H1 (cell line): ENCODE results near the gene RPS13. TPM values are rescaled to one million over a fixed set of nuclear protein-coding genes. Genes with fewer than 3 reads are reported as not detected.

Experiments
- CTCF ChIA-PET: fragments of 300-600 bp; sonication (Branson Sonifier 250); formaldehyde crosslinking; loops from one replicate; lab custom pipeline; 2021; ENCODE audit not compliant: partially characterized antibody; lab: Charles Lee
- POLR2A ChIA-PET: fragments of 300-600 bp; sonication (Branson Sonifier 250); formaldehyde crosslinking; loops from one replicate; lab custom pipeline; 2021; ENCODE audit warnings: inconsistent platforms; ENCODE audit not compliant: partially characterized antibody; lab: Charles Lee
- DNase-seq, 2 experiments: peaks; one replicate each; pipeline versions ENCODE4 v3.0.0 to v3.0.0-alpha.2; 2010 to 2022; ENCODE audit warnings: low spot score in 2 of 2, low read depth in 1 of 2, mixed read lengths in 1 of 2
- FAIRE-seq: peaks from 2 replicates; lab custom pipeline; 2011; peaks lifted over from hg19 to GRCh38; lab: Jason Lieb, UNC
- H2AFZ ChIP-seq: 2 replicates; pipeline ENCODE4 v1.8.1; 2012; ENCODE audit warnings: low read length, inconsistent platforms
- H2AK5ac ChIP-seq: 2 replicates; pipeline ENCODE4 v1.6.1; 2013; ENCODE audit warnings: low read depth, low read length
- H2BK120ac ChIP-seq: replicated peaks from 2 replicates; pipeline ENCODE3; 2013; ENCODE audit warnings: low read depth, low read length, inconsistent platforms
- H2BK12ac ChIP-seq: 2 replicates; pipeline ENCODE4 v1.6.1; 2013; ENCODE audit warnings: low read depth, low read length
- H2BK15ac ChIP-seq: 2 replicates; pipeline ENCODE4 v1.6.1; 2013; ENCODE audit warnings: low read length
- H2BK20ac ChIP-seq: 2 replicates; pipeline ENCODE4 v1.6.1; 2013; ENCODE audit warnings: low read length
- H2BK5ac ChIP-seq: 2 replicates; pipeline ENCODE4 v1.6.1; 2013; ENCODE audit warnings: low read depth, low read length
- H3K14ac ChIP-seq: 2 replicates; pipeline ENCODE4 v1.6.1; 2013; ENCODE audit warnings: inconsistent platforms; ENCODE audit not compliant: insufficient read length
- H3K18ac ChIP-seq: 2 replicates; pipeline ENCODE4 v1.6.1; 2013; ENCODE audit warnings: low read length; ENCODE audit errors: extremely low read depth
- H3K23ac ChIP-seq: 2 replicates; pipeline ENCODE4 v1.6.1; 2013; ENCODE audit warnings: inconsistent platforms; ENCODE audit not compliant: insufficient read length
- H3K23me2 ChIP-seq: 2 replicates; pipeline ENCODE4 v1.6.1; 2013; ENCODE audit warnings: low read depth, low read length
- H3K27ac ChIP-seq: 2 replicates; pipeline ENCODE4 v1.6.1; 2011; ENCODE audit warnings: low read depth, low read length, inconsistent platforms
- H3K27me3 ChIP-seq, 4 experiments: replicated peaks in 1 of 4; 1 replicate in 1 of 4; 2 replicates in 3 of 4; pipeline versions ENCODE4 v1.6.1 to v1.8.1; 2011 to 2013; ENCODE audit warnings: low read length in 3 of 4, mild to moderate bottlenecking in 3 of 4, inconsistent platforms in 2 of 4, mixed read lengths in 2 of 4, moderate library complexity in 1 of 4; ENCODE audit not compliant: control insufficient read depth in 3 of 4, insufficient read depth in 3 of 4; ENCODE audit errors: extremely low read depth in 1 of 4
- H3K36me3 ChIP-seq, 4 experiments: 2 replicates each; pipeline versions ENCODE4 v1.6.1 to v1.8.1; 2011 to 2013; ENCODE audit warnings: mild to moderate bottlenecking in 4 of 4, low read length in 3 of 4, moderate library complexity in 2 of 4, control low read depth in 1 of 4, inconsistent platforms in 1 of 4; ENCODE audit not compliant: insufficient read depth in 4 of 4, control insufficient read depth in 2 of 4
- H3K4ac ChIP-seq: replicated peaks from 2 replicates; pipeline ENCODE3; 2013; ENCODE audit warnings: low read length, low read depth, mixed read lengths, inconsistent platforms; ENCODE audit not compliant: insufficient read length
- H3K4me1 ChIP-seq, 4 experiments: replicated peaks in 1 of 4; 1 replicate in 1 of 4; 2 replicates in 3 of 4; pipeline versions ENCODE4 v1.6.1 to v1.8.1; 2011 to 2013; ENCODE audit warnings: low read length in 3 of 4, inconsistent platforms in 2 of 4, mixed read lengths in 1 of 4; ENCODE audit not compliant: insufficient read depth in 4 of 4, control insufficient read depth in 3 of 4
- H3K4me2 ChIP-seq, 2 experiments: 2 replicates each; pipeline versions ENCODE4 v1.6.1 to v1.8.1; 2011 to 2013; ENCODE audit warnings: low read depth in 2 of 2, low read length in 2 of 2, control low read depth in 1 of 2, inconsistent platforms in 1 of 2, mild to moderate bottlenecking in 1 of 2; ENCODE audit not compliant: insufficient read depth in 1 of 2
- H3K4me3 ChIP-seq, 4 experiments: fragments of 200-600, 300-600 bp in 1 of 4; sonication (generic), shearing (Covaris generic), sonication (Bioruptor Twin) in 1 of 4; 2 replicates each; pipeline versions ENCODE4 v1.5.1 to v1.8.1; 2011 to 2016; ENCODE audit warnings: low read length in 4 of 4, low read depth in 3 of 4, control low read depth in 2 of 4, inconsistent platforms in 2 of 4, mild to moderate bottlenecking in 2 of 4, mixed read lengths in 1 of 4, moderate library complexity in 1 of 4; ENCODE audit not compliant: insufficient read depth in 2 of 4; ENCODE audit errors: extremely low read depth in 1 of 4
- H3K56ac ChIP-seq: replicated peaks from 2 replicates; pipeline ENCODE3; 2013; ENCODE audit warnings: low read depth, mild to moderate bottlenecking, mixed read lengths, low read length, inconsistent platforms; ENCODE audit not compliant: insufficient read length
- H3K79me1 ChIP-seq: 2 replicates; pipeline ENCODE4 v1.6.1; 2013; ENCODE audit warnings: low read depth, low read length, control low read depth
- H3K79me2 ChIP-seq, 2 experiments: 2 replicates each; pipeline versions ENCODE4 v1.6.1 to v1.8.1; 2012 to 2013; ENCODE audit warnings: low read length in 2 of 2, mild to moderate bottlenecking in 2 of 2, inconsistent platforms in 1 of 2; ENCODE audit not compliant: insufficient read depth in 2 of 2, control insufficient read depth in 1 of 2
- H3K9ac ChIP-seq, 4 experiments: replicated peaks in 1 of 4; 1 replicate in 1 of 4; 2 replicates in 3 of 4; pipeline versions ENCODE4 v1.6.1 to v1.8.1; 2011 to 2013; ENCODE audit warnings: low read depth in 3 of 4, low read length in 3 of 4, control low read depth in 2 of 4, mild to moderate bottlenecking in 2 of 4, moderate library complexity in 2 of 4, inconsistent platforms in 1 of 4; ENCODE audit errors: extremely low read depth in 1 of 4
- H3K9me3 ChIP-seq, 2 experiments: 2 replicates each; pipeline versions ENCODE4 v1.6.1 to v1.8.1; 2012 to 2013; ENCODE audit warnings: mild to moderate bottlenecking in 2 of 2, moderate library complexity in 2 of 2, control low read depth in 1 of 2, inconsistent platforms in 1 of 2, low read depth in 1 of 2, low read length in 1 of 2, mixed read lengths in 1 of 2; ENCODE audit not compliant: insufficient read depth in 2 of 2
- H4K20me1 ChIP-seq, 2 experiments: replicated peaks in 1 of 2; 2 replicates each; pipeline versions ENCODE3 to v1.8.1; 2011 to 2013; ENCODE audit warnings: inconsistent platforms in 2 of 2, low read length in 2 of 2, mild to moderate bottlenecking in 1 of 2; ENCODE audit not compliant: insufficient read depth in 2 of 2, control insufficient read depth in 1 of 2
- H4K5ac ChIP-seq: 2 replicates; pipeline ENCODE4 v1.6.1; 2013; ENCODE audit warnings: low read length, low read depth, mixed read lengths, inconsistent platforms; ENCODE audit not compliant: insufficient read length
- H4K8ac ChIP-seq: 2 replicates; pipeline ENCODE4 v1.8.0; 2013; ENCODE audit warnings: mild to moderate bottlenecking, moderate library complexity, low read length, inconsistent platforms; ENCODE audit not compliant: insufficient read depth; ENCODE audit errors: extremely low read depth
- H4K91ac ChIP-seq: replicated peaks from 2 replicates; pipeline ENCODE3; 2013; ENCODE audit warnings: low read length, mixed read lengths, inconsistent platforms; ENCODE audit not compliant: insufficient read length
- E2F6 ChIP-seq: IDR thresholded peaks from 2 replicates; pipeline ENCODE4 v1.6.1; 2012; ENCODE audit warnings: inconsistent platforms
- EGR1 ChIP-seq: IDR thresholded peaks from 2 replicates; pipeline ENCODE4 v1.6.1; 2011; ENCODE audit warnings: low read depth, low read length, borderline replicate concordance
- FOSL1 ChIP-seq: IDR thresholded peaks from 2 replicates; pipeline ENCODE4 v1.6.1; 2011; ENCODE audit warnings: mild to moderate bottlenecking, low read depth, low read length, moderate library complexity; ENCODE audit not compliant: insufficient read depth
- NANOG ChIP-seq: IDR thresholded peaks from 2 replicates; pipeline ENCODE4 v1.6.1; 2011; ENCODE audit warnings: low read length, low read depth, mild to moderate bottlenecking, inconsistent platforms; ENCODE audit not compliant: insufficient read depth, poor library complexity, severe bottlenecking
- SIN3A ChIP-seq, 2 experiments: IDR thresholded peaks in 1 of 2; conservative IDR thresholded peaks in 1 of 2; 2 replicates each; pipeline ENCODE4 v1.6.1; 2011 to 2012; ENCODE audit warnings: low read length in 2 of 2, improper control_type of control experiment in 1 of 2, low read depth in 1 of 2, mild to moderate bottlenecking in 1 of 2
- SP2 ChIP-seq: IDR thresholded peaks from 2 replicates; pipeline ENCODE4 v1.6.1; 2012; ENCODE audit warnings: mild to moderate bottlenecking, low read length, inconsistent platforms
- USF2 ChIP-seq: IDR thresholded peaks from 2 replicates; pipeline ENCODE4 v1.6.1; 2011; ENCODE audit warnings: low read length, improper control_type of control experiment
- WGBS, 2 experiments: shearing (Covaris generic) in 1 of 2; methylation state at CpG; one replicate each; pipeline versions ENCODE4 v1.1.6 to v1.1.7; 2013 to 2015; ENCODE audit warnings: low lambda C conversion rate in 2 of 2, mixed read lengths in 2 of 2, inconsistent platforms in 1 of 2, low coverage in 1 of 2, missing lambda C conversion rate in 1 of 2; ENCODE audit not compliant: insufficient replicate concordance in 2 of 2, insufficient coverage in 1 of 2, insufficient read length in 1 of 2; ENCODE audit errors: extremely low coverage in 1 of 2, missing lambda C conversion rate in 1 of 2; 5-methylcytosine and 5-hydroxymethylcytosine counted together
- polyA plus RNA-seq, 7 experiments: library from polyadenylated mRNA; depleted of rRNA in 3 of 7; stranded (reverse) in 5 of 7; unstranded in 2 of 7; fragments of >200 nt in 5 of 7; fragments of 200-250 nt in 2 of 7; gene quantifications; 1 replicate in 5 of 7; 2 replicates in 1 of 7; 4 replicates in 1 of 7; pipeline versions ENCODE4 v1.2.1 to v1.2.3, GENCODE V29; 2011 to 2013; ENCODE audit warnings: missing spikeins in 2 of 7, mixed read lengths in 2 of 7
- total RNA-seq: library from RNA; stranded (reverse); fragmentation: NEBNext Ultra II Directional; extraction: Animal tissue kit (Norgen Biotek cat#: 25700); gene quantifications from 2 replicates; pipeline ENCODE4 v1.2.1, GENCODE V29; 2021

RPS13 gene
- total and polyA plus RNA-seq, 2 of the 8 experiments (the other 6 are each of a cell fraction or from before 2014, with no cell fraction given) = 1,336 to 2,270 TPM

- Histone ChIP-seq H4K5ac (no peak overlapping the region), H4K8ac (no peak overlapping the region), H3K23ac (no peak overlapping the region), H3K23me2 (no peaks in the 10 kb centered on the region), H2BK15ac (no peak overlapping the region), H3K79me2 (no peaks in the 10 kb centered on the region), H3K9me3 (no peaks in the 10 kb centered on the region), H4K91ac (no peak overlapping the region), H2BK12ac (no peak overlapping the region), H2BK120ac (no peak overlapping the region), H3K4ac (no peak overlapping the region), H3K36me3 (peaks cover 0 to 49% (median 14%) of the 10 kb centered on the region in 4 experiments), H3K56ac (no peak overlapping the region), H3K18ac (no peak overlapping the region), H3K27me3 (no peaks in the 10 kb centered on the region), H3K4me3 (no peak overlapping the region), H2AK5ac (no peak overlapping the region), H3K4me1 (no peaks in the 10 kb centered on the region), H2AFZ (no peak overlapping the region), H3K79me1 (no peaks in the 10 kb centered on the region), H4K20me1 (no peaks in the 10 kb centered on the region), H3K14ac (no peak overlapping the region), H3K4me2 (no peak overlapping the region), H2BK5ac (no peak overlapping the region), H3K9ac (no peak overlapping the region), H2BK20ac (no peak overlapping the region), H3K27ac (no peak overlapping the region)
- POLR2A ChIA-PET = no interaction called here
- no peak for FAIRE-seq
- CTCF ChIA-PET = no interaction called here
- WGBS, 2 experiments = 98% methylated on average over 2 of the region's 2 CpGs; no CpG with 5 or more reads in 1 of the 2 experiments
- DNase-seq = no peak
- no peak for TF ChIP-seq USF2
- TF ChIP-seq FOSL1 = no peak
- TF ChIP-seq E2F6 = no peak
- TF ChIP-seq EGR1 = no peak
- no peak for TF ChIP-seq NANOG
- TF ChIP-seq SP2 = no peak
- no peak for TF ChIP-seq SIN3A (conservative IDR thresholded peaks at IDR 0.05 in 1 of 2, IDR thresholded peaks at IDR 0.05 in 1 of 2; ENCODE audit: low read depth in 1 of 2, low read length in 2 of 2)
These were observed 44.5 kb upstream of the RPS13 start for GRCh38 chr11:17121981-17122380.
